Caco-2 (cell line): ENCODE measurements around the gene MOBP. TPM values are rescaled to one million over a fixed set of nuclear protein-coding genes. Genes with fewer than 3 reads are reported as not detected.
A peak's percentile ranks its signal among the peaks of the same experiment; 100 is the strongest.

ENCODE experiments used
- BruUV-seq: library from RNA; stranded (reverse); fragments of 400-500 nt; replicated peaks from 2 replicates; lab custom pipeline; 2021; lab: Mats Ljungman, UMichigan
- CTCF ChIA-PET: fragments of 300-600 bp; sonication (Branson Sonifier 250); formaldehyde crosslinking; loops from one replicate; lab custom pipeline; 2022; ENCODE audit warnings: antibody characterized with exemption; lab: Charles Lee
- POLR2A ChIA-PET: fragments of 300-600 bp; sonication (Branson Sonifier 250); formaldehyde crosslinking; loops from one replicate; lab custom pipeline; 2022; ENCODE audit warnings: antibody characterized with exemption; lab: Charles Lee
- DNase-seq, 2 experiments: peaks; one replicate each; pipeline versions ENCODE4 v3.0.0 to v3.0.0-alpha.2; 2020 to 2022
- H3K27me3 ChIP-seq: replicated peaks from 2 replicates; pipeline ENCODE4 v1.6.0; 2011; ENCODE audit warnings: low read length; ENCODE audit not compliant: control insufficient read depth, insufficient read depth
- H3K36me3 ChIP-seq: 2 replicates; pipeline ENCODE4 v1.5.1; 2011; ENCODE audit warnings: low read length; ENCODE audit not compliant: control insufficient read depth, insufficient read depth
- H3K4me1 ChIP-seq: fragments of 250-450 bp; sonication (Bioruptor Pico); 2 replicates; pipeline ENCODE4 v1.5.1; 2020; ENCODE audit warnings: mild to moderate bottlenecking
- H3K4me3 ChIP-seq: 2 replicates; pipeline ENCODE4 v1.5.1; 2011; ENCODE audit warnings: low read depth, mild to moderate bottlenecking, control low read depth, low read length
- H3K9me3 ChIP-seq: fragments of 250-450 bp; sonication (Bioruptor Pico); 2 replicates; pipeline ENCODE4 v1.5.1; 2020; ENCODE audit warnings: mild to moderate bottlenecking, moderate library complexity
- H3K27ac Mint-ChIP-seq: one replicate; pipeline ENCODE4 v1.8.0; 2022; ENCODE audit warnings: mixed read lengths; ENCODE audit not compliant: unreplicated experiment
- H3K27me3 Mint-ChIP-seq: one replicate; pipeline ENCODE4 v1.8.0; 2022; ENCODE audit warnings: mixed read lengths; ENCODE audit not compliant: insufficient read depth, unreplicated experiment
- H3K36me3 Mint-ChIP-seq: one replicate; pipeline ENCODE4 v1.8.0; 2022; ENCODE audit warnings: mild to moderate bottlenecking, mixed read lengths; ENCODE audit not compliant: insufficient read depth, unreplicated experiment
- H3K4me1 Mint-ChIP-seq: one replicate; pipeline ENCODE4 v1.8.0; 2022; ENCODE audit warnings: low read depth, mixed read lengths; ENCODE audit not compliant: unreplicated experiment
- H3K4me3 Mint-ChIP-seq: one replicate; pipeline ENCODE4 v1.8.0; 2022; ENCODE audit warnings: mild to moderate bottlenecking, moderate library complexity, mixed read lengths; ENCODE audit not compliant: unreplicated experiment
- H3K9me3 Mint-ChIP-seq: one replicate; pipeline ENCODE4 v1.8.0; 2022; ENCODE audit warnings: mixed read lengths; ENCODE audit not compliant: unreplicated experiment
- CTCF ChIP-seq, 2 experiments: fragments of 200-600 bp in 1 of 2; IDR thresholded peaks; 1 replicate in 1 of 2; 2 replicates in 1 of 2; pipeline versions ENCODE4 v1.5.1 to v1.8.0; 2011 to 2022; ENCODE audit warnings: antibody characterized with exemption in 1 of 2, control low read depth in 1 of 2, inconsistent platforms in 1 of 2, low read depth in 1 of 2, low read length in 1 of 2, mild to moderate bottlenecking in 1 of 2, moderate library complexity in 1 of 2; ENCODE audit not compliant: insufficient read depth in 1 of 2, severe bottlenecking in 1 of 2, unreplicated experiment in 1 of 2
- intact Hi-C: fragments of 100-400 bp; cut with micrococcal nuclease; formaldehyde crosslinking; loops from one replicate; pipeline ENCODE4 v1.10.0; 2022; ENCODE audit not compliant: unreplicated experiment
- total RNA-seq: library from RNA; stranded (reverse); gene quantifications from 2 replicates; pipeline ENCODE4 v1.2.3, GENCODE V29; 2022

The MOBP gene
- total RNA-seq, 1 experiment from 2014 or later: 0.27 TPM

GRCh38 chr3:39447637-39448483, 19.6 kb upstream of the MOBP start:
- BruUV-seq: no TSS peak
- peak; percentile 74 to 80 for DNase-seq

GRCh38 chr3:39448506-39449233, 18.8 kb upstream of the MOBP start:
- Mint-ChIP-seq H3K4me3 (no peak overlapping the region), H3K27me3 (peaks cover 2% of the 10 kb centered on the region), H3K36me3 (no peaks in the 10 kb centered on the region), H3K9me3 (peaks cover 6% of the 10 kb centered on the region), H3K27ac (no peak overlapping the region), H3K4me1 (peaks cover 18% of the 10 kb centered on the region)
- ChIA-PET POLR2A (no interaction called here), CTCF (interaction anchor here (1.0 to 2.0 kb wide), 2 partner anchors 10 to 50 kb away, joined by 3 to 19 read pairs; no protein-coding TSS in a partner anchor)
- H3K36me3 ChIP-seq: no peaks in the 10 kb centered on the region
- no peak for TF ChIP-seq CTCF (IDR thresholded peaks at IDR 0.05; ENCODE audit: insufficient read depth in 1 of 2, low read depth in 1 of 2, low read length in 1 of 2, severe bottlenecking in 1 of 2, unreplicated experiment in 1 of 2)
- no peak overlapping the region for H3K4me3 ChIP-seq
- no peaks in the 10 kb centered on the region for H3K9me3 ChIP-seq
- intact Hi-C loops: loop anchor here (1.0 to 2.0 kb wide), 4 partner anchors 14 to 542 kb away; no protein-coding TSS in a partner anchor
- no TSS peak for BruUV-seq
- no peaks in the 10 kb centered on the region for H3K27me3 ChIP-seq
- no peak for DNase-seq
- H3K4me1 ChIP-seq: 0 out of 2 replicates have a peak, but pooled peaks cover 3% of the 10 kb centered on the region

More at GRCh38 chr3:39447637-39448483, 19.6 kb upstream of the MOBP start:
- no peak overlapping the region for H3K4me3 Mint-ChIP-seq
- H3K4me1 Mint-ChIP-seq: peaks cover 10% of the 10 kb centered on the region
- H3K4me1 ChIP-seq: no peaks in the 10 kb centered on the region
- peak; percentile 73 to 75 for TF ChIP-seq CTCF (IDR thresholded peaks at IDR 0.05; ENCODE audit: insufficient read depth in 1 of 2, low read depth in 1 of 2, low read length in 1 of 2, severe bottlenecking in 1 of 2, unreplicated experiment in 1 of 2)
- CTCF ChIA-PET: interaction anchor here (1.0 to 2.0 kb wide), 2 partner anchors 11 to 51 kb away, joined by 3 to 19 read pairs; no protein-coding TSS in a partner anchor
- H3K9me3 Mint-ChIP-seq: no peaks in the 10 kb centered on the region
- POLR2A ChIA-PET: no interaction called here
- no peaks in the 10 kb centered on the region for H3K27me3 Mint-ChIP-seq
- H3K36me3 Mint-ChIP-seq: no peaks in the 10 kb centered on the region
- H3K27ac Mint-ChIP-seq: no peak overlapping the region
- no peaks in the 10 kb centered on the region for H3K36me3 ChIP-seq
- no peak overlapping the region for H3K4me3 ChIP-seq
- intact Hi-C loops: loop anchor here (1.0 to 2.0 kb wide), 4 partner anchors 15 to 542 kb away; no protein-coding TSS in a partner anchor
- H3K27me3 ChIP-seq: no peaks in the 10 kb centered on the region
- H3K9me3 ChIP-seq: no peaks in the 10 kb centered on the region

- H3K4me1 ChIP-seq: 0 out of 2 replicates have a peak, but pooled peaks cover 3% of the 10 kb centered on the region
- intact Hi-C loops: loop anchor here (2.0 kb wide), 2 partner anchors 13 to 33 kb away; no protein-coding TSS in a partner anchor
- no peak for TF ChIP-seq CTCF (IDR thresholded peaks at IDR 0.05; ENCODE audit: insufficient read depth in 1 of 2, low read depth in 1 of 2, low read length in 1 of 2, severe bottlenecking in 1 of 2, unreplicated experiment in 1 of 2)
- Mint-ChIP-seq H3K4me3 (no peak overlapping the region), H3K27me3 (peaks cover 2% of the 10 kb centered on the region), H3K27ac (no peak overlapping the region), H3K4me1 (peaks cover 20% of the 10 kb centered on the region), H3K36me3 (no peaks in the 10 kb centered on the region), H3K9me3 (peaks cover 9% of the 10 kb centered on the region)
- no peaks in the 10 kb centered on the region for H3K27me3 ChIP-seq
- no peak for DNase-seq
- ChIA-PET CTCF (no interaction called here), POLR2A (no interaction called here)
- no TSS peak for BruUV-seq
- H3K9me3 ChIP-seq: no peaks in the 10 kb centered on the region
- no peaks in the 10 kb centered on the region for H3K36me3 ChIP-seq
- H3K4me3 ChIP-seq: no peak overlapping the region
These were observed 17.7 kb upstream of the MOBP start for GRCh38 chr3:39449796-39450195.
